HG03095 (cell line): ENCODE measurements around the gene SP6.

Experiments used
- ATAC-seq: cut with Tn5 transposase; IDR thresholded peaks from one replicate; pipeline ENCODE4 v1.9.1; 2021; ENCODE audit warnings: moderate library complexity; ENCODE audit not compliant: unreplicated experiment

The SP6 gene

GRCh38 chr17:47838636-47839035 is 12.3 kb downstream of the SP6 start:
- ATAC-seq, result no peak

DNA sequence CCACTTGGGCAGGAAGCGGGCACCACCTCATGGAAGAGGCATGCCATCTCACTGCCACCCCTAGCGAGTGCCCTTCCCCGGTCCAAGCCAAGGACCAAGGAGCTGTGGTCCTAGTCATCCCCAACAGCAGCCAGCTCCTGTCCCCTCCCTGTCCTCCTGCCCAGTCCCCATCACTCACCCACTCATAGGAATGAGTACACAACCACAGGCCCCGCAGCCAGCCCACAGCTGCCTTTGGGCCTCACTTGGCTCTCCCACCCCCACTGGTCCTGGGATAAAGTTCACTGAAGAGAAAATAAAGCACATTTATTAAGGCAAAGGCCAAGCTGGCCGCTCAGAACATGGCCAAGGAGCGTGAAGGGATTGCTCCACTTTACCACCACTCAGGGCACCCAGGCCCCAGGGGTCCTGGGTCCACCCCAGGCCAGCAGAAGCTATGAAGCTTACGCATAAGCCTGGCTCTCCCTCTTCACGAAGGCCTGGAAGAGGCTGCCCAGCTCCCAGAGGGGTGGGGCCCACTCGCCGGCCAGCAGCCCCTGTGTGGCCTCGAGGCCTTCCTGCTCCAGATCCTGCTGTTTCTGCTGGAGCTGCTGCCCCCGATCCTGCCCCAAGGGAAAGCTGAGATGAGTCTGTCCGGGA is 13.4 kb downstream of the SP6 start:
- no peak for ATAC-seq

DNA sequence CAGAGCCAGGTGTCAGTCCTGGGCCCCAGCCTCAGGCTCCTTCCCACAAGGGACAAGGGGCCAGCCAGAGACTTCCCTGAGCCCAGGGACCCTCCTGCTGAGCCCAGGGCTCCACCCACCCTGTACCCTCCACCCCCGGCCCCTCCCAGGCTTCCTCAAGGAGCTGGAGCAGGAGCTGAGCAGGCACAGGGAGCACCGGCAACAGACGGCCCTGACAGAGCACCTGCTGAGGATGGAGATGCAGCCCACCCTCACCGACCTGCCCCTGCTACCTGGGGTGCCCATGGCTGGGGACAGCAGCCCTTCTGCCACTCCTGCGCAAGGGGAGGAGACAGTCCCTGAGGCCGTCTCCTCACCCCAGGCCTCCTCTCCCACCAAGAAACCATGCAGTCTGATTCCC is 14.4 kb downstream of the SP6 start:
- ATAC-seq, result no peak

DNA sequence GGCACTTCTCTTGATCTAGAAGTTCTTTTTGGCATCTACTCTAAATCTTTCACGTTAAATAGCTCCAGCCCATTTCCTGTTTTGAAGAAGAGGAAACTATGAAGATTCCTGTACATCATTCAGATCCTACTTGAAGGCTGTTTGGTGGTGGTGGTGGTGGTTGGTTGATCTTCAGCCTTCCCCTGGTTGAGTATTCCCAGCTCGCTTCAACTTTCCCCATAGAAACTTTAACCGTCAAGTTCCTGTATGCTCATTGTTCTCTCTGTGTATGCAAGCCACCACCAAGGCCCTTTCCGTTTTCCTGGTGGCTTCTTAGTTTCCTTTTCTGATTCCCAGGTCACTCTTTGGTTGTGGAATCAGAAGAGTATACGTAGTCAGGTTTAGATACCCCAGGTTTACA is 16.2 kb downstream of the SP6 start:
- no peak for ATAC-seq

DNA sequence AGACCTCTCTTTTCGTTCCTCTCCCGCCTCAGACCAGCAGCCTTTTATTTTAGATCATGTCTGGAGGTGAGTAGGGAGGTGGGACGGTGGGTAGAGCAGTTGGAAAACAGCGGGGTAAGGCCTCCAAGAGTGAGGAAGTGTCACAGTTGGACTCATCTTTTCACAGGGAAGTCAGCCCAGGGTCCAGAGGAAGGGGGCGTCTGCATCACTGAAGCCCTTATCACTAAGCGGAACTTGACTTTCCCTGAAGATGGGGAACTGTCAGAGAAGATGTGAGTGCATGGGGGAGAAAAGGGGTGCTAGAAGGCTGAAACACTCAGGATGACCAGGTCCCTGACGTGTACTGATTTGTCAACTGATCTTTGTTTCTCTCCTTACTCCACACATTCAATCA is 19.0 kb downstream of the SP6 start:
- no peak for ATAC-seq

DNA sequence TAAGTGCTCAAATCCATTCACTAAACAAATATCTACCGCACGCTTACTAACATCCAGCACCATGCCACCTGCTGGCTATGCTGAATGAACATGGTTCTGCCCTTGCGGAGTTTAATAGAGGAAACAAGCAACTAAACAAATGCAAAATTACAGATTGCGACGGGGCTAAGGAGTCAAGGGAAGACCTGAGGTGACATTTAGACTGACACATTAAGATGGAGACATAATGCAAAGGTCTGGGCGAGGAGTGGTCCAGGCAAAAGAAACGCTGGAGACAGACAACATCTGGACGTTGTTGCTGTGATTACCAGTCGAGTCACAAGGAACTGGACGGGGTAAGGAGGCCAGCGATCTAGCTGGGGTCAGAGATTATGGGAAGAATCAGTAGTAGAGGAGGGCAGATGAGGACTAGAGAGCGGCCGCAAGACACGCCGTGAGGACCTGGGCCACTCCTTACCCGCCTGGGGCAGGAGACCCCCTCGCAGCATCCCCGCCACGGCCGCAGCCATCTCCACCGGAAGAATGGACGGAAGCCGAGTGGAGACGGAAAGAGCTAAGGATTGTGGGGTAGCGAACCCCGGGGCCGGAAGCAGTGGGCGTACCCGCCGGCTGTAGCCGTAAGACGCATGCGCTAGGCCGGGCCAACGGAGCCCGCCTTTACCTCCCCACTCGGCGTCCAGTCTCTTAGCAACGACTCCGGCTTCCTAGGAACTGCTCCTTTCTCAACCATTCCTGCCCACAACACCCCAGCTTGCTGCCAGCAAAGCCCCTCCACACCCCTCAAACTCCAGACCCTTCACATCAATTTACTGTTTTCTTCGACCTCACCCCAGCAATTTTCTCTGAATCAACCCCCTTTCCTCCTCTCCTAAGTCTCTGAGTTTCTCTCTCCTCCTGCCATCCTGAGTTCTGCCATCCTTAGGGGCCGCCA is 19.7 kb downstream of the SP6 start, which contains the start of the genes LRRC46 and MRPL10:
Gene LRRC46 (plus strand): TSS at position 668 of the 931 bp plus-strand sequence. CDS start 320 bp downstream, outside the sequence.
Gene MRPL10 (minus strand): TSS at position 539 of the 931 bp plus-strand sequence. CDS start 30 bp downstream, at position 509.
- ATAC-seq, result peak; percentile 82

GRCh38 chr17:47830396-47831002 is 20.5 kb downstream of the SP6 start:
- ATAC-seq, result no peak

DNA sequence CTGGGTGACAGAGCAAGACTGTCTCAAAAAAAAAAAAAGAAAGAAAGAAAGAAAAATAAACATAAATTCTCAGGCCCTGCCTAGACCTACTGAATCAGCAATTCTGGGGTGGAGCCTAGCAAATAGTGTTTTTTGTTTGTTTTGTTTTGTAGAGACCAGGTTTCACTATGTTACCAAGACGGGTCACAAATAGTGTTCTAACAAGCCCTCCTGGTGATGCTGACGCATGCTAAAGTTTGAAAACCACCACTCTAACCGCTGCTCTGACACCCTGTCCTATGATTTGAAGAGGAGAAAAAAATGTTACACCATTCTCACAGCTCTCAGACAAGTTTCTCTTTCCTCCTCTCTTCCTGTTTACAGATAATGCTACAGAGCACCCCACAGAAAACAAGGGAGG is 21.1 kb downstream of the SP6 start:
- no peak for ATAC-seq

DNA sequence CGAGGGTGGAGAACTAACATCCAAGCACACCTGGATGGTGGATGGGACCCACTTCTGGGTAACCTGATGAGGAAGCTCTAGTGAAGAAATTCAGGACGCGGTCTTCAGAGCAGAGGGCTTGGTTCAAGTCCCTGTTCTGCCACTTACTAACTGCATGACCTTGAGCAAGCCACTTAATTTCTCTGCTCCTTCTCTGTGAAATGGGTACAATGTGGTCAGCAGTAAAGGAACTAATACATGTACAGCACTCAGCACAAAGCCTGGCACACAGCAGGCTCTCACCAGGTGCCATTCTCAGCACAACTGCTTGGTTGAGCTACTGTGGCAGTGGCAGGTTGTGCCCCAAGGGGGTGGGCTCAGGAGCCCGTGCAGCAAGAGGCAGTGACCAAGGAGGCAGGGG is 27.4 kb downstream of the SP6 start:
- no peak for ATAC-seq

DNA sequence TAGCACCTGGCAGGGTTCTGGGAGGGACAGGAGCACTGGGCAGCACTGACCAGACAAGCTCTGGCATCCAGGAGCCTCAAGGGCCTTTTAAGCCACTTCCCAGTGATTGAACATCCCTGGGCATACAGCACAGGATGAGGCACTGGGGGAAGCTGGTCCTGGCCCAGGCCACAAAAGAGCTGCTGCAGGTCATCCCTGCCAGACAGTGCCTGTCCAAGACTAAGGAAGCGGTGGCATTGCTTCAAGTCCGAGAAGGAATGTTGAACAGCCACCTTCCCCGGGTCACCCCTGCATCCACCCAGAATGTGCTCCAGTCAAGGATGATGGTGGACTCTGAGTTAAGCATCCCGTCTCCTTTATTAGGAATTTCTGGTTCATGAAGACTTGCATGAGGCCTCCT is 28.2 kb downstream of the SP6 start:
- ATAC-seq, result no peak

- peak; percentile 80 for ATAC-seq
These were observed 29.3 kb downstream of the SP6 start, which contains the start of gene OSBPL7 for GRCh38 chr17:47821424-47822391. Gene OSBPL7, minus strand, starts transcription at chr17:47821794. Its CDS starts 1,516 bp downstream, at chr17:47820278.

DNA sequence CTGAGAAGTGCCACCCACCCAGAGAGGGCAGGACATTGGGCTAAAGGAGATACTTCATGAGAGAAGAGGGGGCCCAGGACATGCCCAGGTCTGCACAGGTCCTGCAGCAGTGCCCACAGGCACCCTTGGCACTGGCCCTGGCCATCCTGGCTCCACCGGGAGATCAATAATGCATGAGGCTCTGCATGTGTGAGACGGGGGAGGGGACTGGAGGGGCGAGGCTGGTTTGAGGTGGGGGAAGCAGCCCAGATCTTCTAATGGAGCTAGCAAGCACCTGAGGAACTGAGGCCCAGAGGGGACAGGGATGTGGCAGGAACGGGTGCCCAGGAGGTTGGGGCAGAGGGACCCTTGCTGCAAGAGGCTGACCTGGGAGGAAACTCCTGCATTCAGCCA is 29.9 kb downstream of the SP6 start:
- ATAC-seq, result no peak

- ATAC-seq, result no peak
These were observed 30.8 kb downstream of the SP6 start for GRCh38 chr17:47820033-47820789.

GRCh38 chr17:47819475-47819874 is 31.5 kb downstream of the SP6 start:
- ATAC-seq, result no peak

- ATAC-seq, result no peak
These were observed 32.8 kb downstream of the SP6 start for GRCh38 chr17:47818002-47818695.

- ATAC-seq, result no peak
These were observed 34.0 kb downstream of the SP6 start for GRCh38 chr17:47816947-47817346.

GRCh38 chr17:47816111-47816735 is 34.7 kb downstream of the SP6 start:
- no peak for ATAC-seq

DNA sequence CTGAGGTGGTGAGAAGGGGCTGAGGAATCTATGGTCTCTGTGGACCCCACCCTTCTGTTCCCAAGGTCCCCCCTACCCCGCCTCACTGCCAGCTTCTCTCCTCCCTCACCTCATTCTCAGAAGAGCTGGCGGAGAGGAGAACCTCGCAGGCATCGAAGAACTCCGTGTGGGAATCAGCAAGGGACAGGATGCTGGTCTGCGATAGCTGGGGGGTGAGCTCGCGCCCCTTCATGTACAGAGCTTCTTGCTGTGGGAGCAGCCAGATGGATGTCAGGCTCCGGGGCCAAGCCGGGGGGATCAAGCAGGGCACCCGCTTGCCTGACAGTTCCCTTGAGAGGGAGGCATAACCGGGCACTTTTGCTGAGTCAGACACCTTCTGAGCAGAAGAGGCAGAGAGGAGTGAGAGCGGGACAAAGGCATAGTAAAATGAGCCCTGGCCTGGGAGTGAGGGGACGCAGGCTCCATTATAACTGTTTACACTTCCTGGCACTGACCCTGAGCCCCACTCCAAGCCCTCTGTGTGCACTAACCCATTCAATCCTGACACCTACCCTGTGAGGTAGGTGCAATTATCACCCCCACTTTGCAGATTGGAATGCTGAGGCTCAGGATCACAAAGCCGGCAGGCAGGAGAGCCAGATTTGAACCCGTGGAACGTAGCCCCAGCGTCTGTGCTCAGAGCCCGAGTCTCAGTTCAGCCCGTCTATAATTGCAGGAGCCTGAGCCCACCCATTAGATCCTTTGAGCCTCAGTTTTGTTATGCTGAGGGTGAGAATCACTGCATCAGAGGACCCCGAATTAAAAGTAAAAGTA is 35.7 kb downstream of the SP6 start:
- no peak for ATAC-seq
